ENCODE measurements around the gene TGFBR2.

The TGFBR2 gene

GRCh38 chr3:30676424-30677346, 70.3 kb downstream of the TGFBR2 start:
- Mint-ChIP-seq H3K36me3 (peaks cover 93% of the 10 kb centered on the region), H3K9me3 (peaks cover 8% of the 10 kb centered on the region), H3K27me3 (no peaks in the 10 kb centered on the region), H3K4me1 (peaks cover 93% of the 10 kb centered on the region), H3K4me3 (peak overlapping the region; percentile 14), H3K27ac (peak overlapping the region; percentile 76)
- CTCF ChIA-PET, result interaction anchor here (1.4 kb wide), 1 partner anchor 477 kb away, joined by 3 read pairs; no protein-coding TSS in a partner anchor
- DNase-seq, result no peak

- Mint-ChIP-seq H3K4me1 (peaks cover 93% of the 10 kb centered on the region), H3K36me3 (peaks cover 93% of the 10 kb centered on the region), H3K27ac (peak overlapping the region; percentile 76), H3K4me3 (peak overlapping the region; percentile 33), H3K27me3 (no peaks in the 10 kb centered on the region), H3K9me3 (peaks cover 8% of the 10 kb centered on the region)
- CTCF ChIA-PET, result interaction anchor here (1.4 kb wide), 1 partner anchor 478 kb away, joined by 3 read pairs; no protein-coding TSS in a partner anchor
- DNase-seq, result no peak
These were observed 70.9 kb downstream of the TGFBR2 start for GRCh38 chr3:30677347-30677685.

- Mint-ChIP-seq H3K27me3 (no peaks in the 10 kb centered on the region), H3K4me1 (peaks cover 93% of the 10 kb centered on the region), H3K27ac (peak overlapping the region; percentile 85), H3K4me3 (no peak overlapping the region), H3K36me3 (peaks cover 93% of the 10 kb centered on the region), H3K9me3 (peaks cover 8% of the 10 kb centered on the region)
- CTCF ChIA-PET, result interaction anchor here (0.7 to 1.0 kb wide), 3 partner anchors 14 to 562 kb away, joined by 3 to 4 read pairs (median 3); no protein-coding TSS in a partner anchor
- DNase-seq, result no peak
These were observed 72.6 kb downstream of the TGFBR2 start for GRCh38 chr3:30679045-30679444.

GRCh38 chr3:30680789-30681648, 74.6 kb downstream of the TGFBR2 start:
- Mint-ChIP-seq H3K27ac (peak overlapping the region; percentile 86), H3K4me1 (peaks cover 94% of the 10 kb centered on the region), H3K36me3 (peaks cover 93% of the 10 kb centered on the region), H3K4me3 (peak overlapping the region; percentile 30), H3K9me3 (peaks cover 8% of the 10 kb centered on the region), H3K27me3 (no peaks in the 10 kb centered on the region)
- CTCF ChIA-PET, result interaction anchor here (1.0 to 1.1 kb wide), 2 partner anchors 16 to 37 kb away, joined by 3 read pairs; no protein-coding TSS in a partner anchor
- no peak for DNase-seq

GRCh38 chr3:30681649-30682211, 75.3 kb downstream of the TGFBR2 start:
- Mint-ChIP-seq H3K36me3 (peaks cover 93% of the 10 kb centered on the region), H3K27me3 (no peaks in the 10 kb centered on the region)

GRCh38 chr3:30682434-30683155, 76.2 kb downstream of the TGFBR2 start:
- H3K27ac Mint-ChIP-seq, result peak overlapping the region; percentile 86
- peaks cover 93% of the 10 kb centered on the region for H3K36me3 Mint-ChIP-seq
- H3K9me3 Mint-ChIP-seq, result peaks cover 2% of the 10 kb centered on the region
- no peak overlapping the region for H3K4me3 Mint-ChIP-seq
- no peak for DNase-seq
- no peaks in the 10 kb centered on the region for H3K27me3 Mint-ChIP-seq
- CTCF ChIA-PET, result interaction anchor here (1.1 to 1.5 kb wide), 3 partner anchors 11 to 670 kb away, joined by 3 to 10 read pairs (median 5); no protein-coding TSS in a partner anchor
- H3K4me1 Mint-ChIP-seq, result peaks cover 92% of the 10 kb centered on the region

More at GRCh38 chr3:30681649-30682211, 75.3 kb downstream of the TGFBR2 start:
- peaks cover 7% of the 10 kb centered on the region for H3K9me3 Mint-ChIP-seq
- peak overlapping the region; percentile 86 for H3K27ac Mint-ChIP-seq
- DNase-seq, result peak; percentile 27
- H3K4me1 Mint-ChIP-seq, result peaks cover 94% of the 10 kb centered on the region
- CTCF ChIA-PET, result interaction anchor here (1.0 to 1.5 kb wide), 4 partner anchors 12 to 669 kb away, joined by 3 to 10 read pairs (median 4); no protein-coding TSS in a partner anchor
- H3K4me3 Mint-ChIP-seq, result peak overlapping the region; percentile 4

GRCh38 chr3:30683769-30684168, 77.4 kb downstream of the TGFBR2 start:
- no peak overlapping the region for H3K4me3 Mint-ChIP-seq

GRCh38 chr3:30684356-30684755, 78.0 kb downstream of the TGFBR2 start:
- peak overlapping the region; percentile 71 for H3K27ac Mint-ChIP-seq

More at GRCh38 chr3:30683769-30684168, 77.4 kb downstream of the TGFBR2 start:
- Mint-ChIP-seq H3K4me1 (peaks cover 95% of the 10 kb centered on the region), H3K27ac (peak overlapping the region; percentile 71), H3K9me3 (no peaks in the 10 kb centered on the region), H3K36me3 (peaks cover 94% of the 10 kb centered on the region), H3K27me3 (no peaks in the 10 kb centered on the region)
- CTCF ChIA-PET, result interaction anchor here (1.5 kb wide), 1 partner anchor 9 kb away, joined by 4 read pairs; no protein-coding TSS in a partner anchor
- DNase-seq, result no peak

GRCh38 chr3:30685267-30685667, 78.9 kb downstream of the TGFBR2 start:
- DNase-seq, result no peak
- CTCF ChIA-PET, result interaction anchor here (0.6 to 1.0 kb wide), 5 partner anchors 8 to 358 kb away, joined by 3 read pairs; no protein-coding TSS in a partner anchor
- H3K36me3 Mint-ChIP-seq, result peaks cover 96% of the 10 kb centered on the region
- no peak overlapping the region for H3K4me3 Mint-ChIP-seq
- peak overlapping the region; percentile 3 for H3K27ac Mint-ChIP-seq
- no peaks in the 10 kb centered on the region for H3K9me3 Mint-ChIP-seq
- peaks cover 96% of the 10 kb centered on the region for H3K4me1 Mint-ChIP-seq
- H3K27me3 Mint-ChIP-seq, result no peaks in the 10 kb centered on the region

More at GRCh38 chr3:30684356-30684755, 78.0 kb downstream of the TGFBR2 start:
- DNase-seq, result no peak
- no peaks in the 10 kb centered on the region for H3K27me3 Mint-ChIP-seq
- no peak overlapping the region for H3K4me3 Mint-ChIP-seq
- CTCF ChIA-PET, result interaction anchor here (1.5 kb wide), 1 partner anchor 9 kb away, joined by 4 read pairs; no protein-coding TSS in a partner anchor
- H3K36me3 Mint-ChIP-seq, result peaks cover 94% of the 10 kb centered on the region
- H3K9me3 Mint-ChIP-seq, result no peaks in the 10 kb centered on the region
- H3K4me1 Mint-ChIP-seq, result peaks cover 95% of the 10 kb centered on the region

- no peak overlapping the region for H3K4me3 Mint-ChIP-seq
- H3K27me3 Mint-ChIP-seq, result no peaks in the 10 kb centered on the region
- H3K4me1 Mint-ChIP-seq, result peaks cover 96% of the 10 kb centered on the region
- no peaks in the 10 kb centered on the region for H3K9me3 Mint-ChIP-seq
- DNase-seq, result no peak
- no peak overlapping the region for H3K27ac Mint-ChIP-seq
- peaks cover 96% of the 10 kb centered on the region for H3K36me3 Mint-ChIP-seq
- CTCF ChIA-PET, result interaction anchor here (0.7 to 0.9 kb wide), 2 partner anchors 11 to 44 kb away, joined by 3 read pairs; no protein-coding TSS in a partner anchor
These were observed 79.8 kb downstream of the TGFBR2 start for GRCh38 chr3:30686176-30686575.

- peaks cover 94% of the 10 kb centered on the region for H3K4me1 Mint-ChIP-seq
- CTCF ChIA-PET, result no interaction called here
- no peaks in the 10 kb centered on the region for H3K27me3 Mint-ChIP-seq
- no peak for DNase-seq
- no peak overlapping the region for H3K4me3 Mint-ChIP-seq
- H3K36me3 Mint-ChIP-seq, result peaks cover 94% of the 10 kb centered on the region
- no peak overlapping the region for H3K27ac Mint-ChIP-seq
- H3K9me3 Mint-ChIP-seq, result no peaks in the 10 kb centered on the region
These were observed 80.4 kb downstream of the TGFBR2 start for GRCh38 chr3:30686799-30687198.

- no peak overlapping the region for H3K4me3 Mint-ChIP-seq
- no peaks in the 10 kb centered on the region for H3K9me3 Mint-ChIP-seq
- peaks cover 92% of the 10 kb centered on the region for H3K36me3 Mint-ChIP-seq
- DNase-seq, result no peak
- no peaks in the 10 kb centered on the region for H3K27me3 Mint-ChIP-seq
- H3K4me1 Mint-ChIP-seq, result peaks cover 91% of the 10 kb centered on the region
- H3K27ac Mint-ChIP-seq, result no peak overlapping the region
- CTCF ChIA-PET, result no interaction called here
These were observed 81.6 kb downstream of the TGFBR2 start for GRCh38 chr3:30687930-30688570.

Data from activated naive CD4-positive, alpha-beta T cell treated with anti-CD3 and anti-CD28 coated beads, Interleukin-2, amount 10 ng/mL, durations not matched to agents 7 days and 5 days (primary cell).